Ectodermal cell (in vitro differentiated cells): ENCODE measurements around the gene CDS1.
"Not testable (repeated sequence)": the region's sequence is repeated elsewhere in the genome, so short reads cannot be mapped to it uniquely, and the experiment has no call there.

Experiments
- H3K27ac ChIP-seq: 2 replicates; pipeline ENCODE4 v1.7.0; 2013; ENCODE audit warnings: mild to moderate bottlenecking, low read depth, low read length; ENCODE audit not compliant: insufficient read depth, poor library complexity, severe bottlenecking
- H3K27me3 ChIP-seq: 2 replicates; pipeline ENCODE4 v1.7.0; 2013; ENCODE audit warnings: mild to moderate bottlenecking, low read length; ENCODE audit not compliant: insufficient read depth, control insufficient read depth, poor library complexity, severe bottlenecking
- H3K36me3 ChIP-seq: one replicate; pipeline ENCODE4 v1.7.0; 2013; ENCODE audit warnings: low read length; ENCODE audit not compliant: control insufficient read depth, insufficient read depth
- H3K4me1 ChIP-seq: one replicate; pipeline ENCODE4 v1.7.0; 2013; ENCODE audit warnings: low read length; ENCODE audit not compliant: control insufficient read depth, insufficient read depth
- H3K4me3 ChIP-seq: 2 replicates; pipeline ENCODE4 v1.7.0; 2013; ENCODE audit warnings: low read depth, low read length, control low read depth; ENCODE audit not compliant: insufficient read depth
- H3K9me3 ChIP-seq: 2 replicates; pipeline ENCODE4 v1.7.0; 2013; ENCODE audit warnings: mild to moderate bottlenecking, low read length, moderate library complexity; ENCODE audit not compliant: control insufficient read depth
- WGBS, 2 experiments: methylation state at CpG; one replicate each; pipeline ENCODE4 v1.1.7; 2013; ENCODE audit warnings: missing lambda C conversion rate in 2 of 2; 5-methylcytosine and 5-hydroxymethylcytosine counted together

CDS1 gene

GRCh38 chr4:84682661-84683060 is 99.7 kb downstream of the CDS1 start:
- not testable (repeated sequence) for H3K27me3 ChIP-seq, H3K27ac ChIP-seq, H3K9me3 ChIP-seq, H3K4me3 ChIP-seq
- whole genome bisulfite sequencing, 2 experiments = 90 to 91% methylated on average over 4 of the region's 4 CpGs
- Histone ChIP-seq H3K4me1 (peaks cover 10% of the 10 kb centered on the region), H3K36me3 (peaks cover 28% of the 10 kb centered on the region)

GRCh38 chr4:84683064-84683850 is 100.3 kb downstream of the CDS1 start:
- no peak overlapping the region for H3K27ac ChIP-seq
- H3K9me3 ChIP-seq = no peaks in the 10 kb centered on the region
- H3K4me3 ChIP-seq = no peak overlapping the region
- H3K36me3 ChIP-seq = peaks cover 23% of the 10 kb centered on the region
- H3K4me1 ChIP-seq = peaks cover 10% of the 10 kb centered on the region
- 90 to 93% methylated on average over 7 of the region's 7 CpGs for WGBS, 2 experiments
- no peaks in the 10 kb centered on the region for H3K27me3 ChIP-seq

GRCh38 chr4:84684361-84684760 is 101.4 kb downstream of the CDS1 start:
- Histone ChIP-seq H3K4me1 (peaks cover 10% of the 10 kb centered on the region), H3K4me3 (no peak overlapping the region), H3K36me3 (peaks cover 14% of the 10 kb centered on the region), H3K9me3 (no peaks in the 10 kb centered on the region), H3K27me3 (no peaks in the 10 kb centered on the region), H3K27ac (no peak overlapping the region)
- 90 to 92% methylated on average over 3 of the region's 3 CpGs for WGBS, 2 experiments

- Histone ChIP-seq H3K36me3 (peaks cover 14% of the 10 kb centered on the region), H3K27me3 (no peaks in the 10 kb centered on the region), H3K4me1 (peaks cover 10% of the 10 kb centered on the region), H3K27ac (no peak overlapping the region), H3K4me3 (no peak overlapping the region), H3K9me3 (no peaks in the 10 kb centered on the region)
- 77 to 88% methylated on average over 1 of the region's 1 CpG for WGBS, 2 experiments
Observed at GRCh38 chr4:84685105-84685504, 102.2 kb downstream of the CDS1 start.

GRCh38 chr4:84688605-84689004 is 105.7 kb downstream of the CDS1 start:
- H3K9me3 ChIP-seq = no peaks in the 10 kb centered on the region
- no peaks in the 10 kb centered on the region for H3K27me3 ChIP-seq
- peaks cover 8% of the 10 kb centered on the region for H3K36me3 ChIP-seq
- WGBS, 2 experiments = 95 to 98% methylated on average over 5 of the region's 5 CpGs
- no peak overlapping the region for H3K27ac ChIP-seq
- H3K4me3 ChIP-seq = no peak overlapping the region
- H3K4me1 ChIP-seq = no peaks in the 10 kb centered on the region

- H3K27me3 ChIP-seq = no peaks in the 10 kb centered on the region
- no peak overlapping the region for H3K4me3 ChIP-seq
- no peaks in the 10 kb centered on the region for H3K4me1 ChIP-seq
- no peaks in the 10 kb centered on the region for H3K9me3 ChIP-seq
- peaks cover 6% of the 10 kb centered on the region for H3K36me3 ChIP-seq
- H3K27ac ChIP-seq = no peak overlapping the region
Observed at GRCh38 chr4:84689197-84689596, 106.3 kb downstream of the CDS1 start.

- H3K4me1 ChIP-seq = no peaks in the 10 kb centered on the region
- no peaks in the 10 kb centered on the region for H3K27me3 ChIP-seq
- H3K9me3 ChIP-seq = no peaks in the 10 kb centered on the region
- H3K4me3 ChIP-seq = no peak overlapping the region
- no peak overlapping the region for H3K27ac ChIP-seq
- peaks cover 5% of the 10 kb centered on the region for H3K36me3 ChIP-seq
- whole genome bisulfite sequencing, 2 experiments = 93 to 97% methylated on average over 7 of the region's 7 CpGs
Observed at GRCh38 chr4:84690481-84690880, 107.6 kb downstream of the CDS1 start.

- no peak overlapping the region for H3K4me3 ChIP-seq
- peaks cover 4% of the 10 kb centered on the region for H3K36me3 ChIP-seq
- no peak overlapping the region for H3K27ac ChIP-seq
- no peaks in the 10 kb centered on the region for H3K4me1 ChIP-seq
- no peaks in the 10 kb centered on the region for H3K9me3 ChIP-seq
- H3K27me3 ChIP-seq = no peaks in the 10 kb centered on the region
- WGBS, 2 experiments = 94 to 96% methylated on average over 1 of the region's 1 CpG
Observed at GRCh38 chr4:84691170-84691691, 108.3 kb downstream of the CDS1 start.

- no peaks in the 10 kb centered on the region for H3K9me3 ChIP-seq
- no peak overlapping the region for H3K4me3 ChIP-seq
- H3K27ac ChIP-seq = no peak overlapping the region
- no peaks in the 10 kb centered on the region for H3K27me3 ChIP-seq
- no peaks in the 10 kb centered on the region for H3K4me1 ChIP-seq
- 90 to 91% methylated on average over 1 of the region's 1 CpG for WGBS, 2 experiments
- H3K36me3 ChIP-seq = peaks cover 4% of the 10 kb centered on the region
Observed at GRCh38 chr4:84691800-84692199, 108.9 kb downstream of the CDS1 start.

- Histone ChIP-seq H3K27me3 (no peaks in the 10 kb centered on the region), H3K4me1 (no peaks in the 10 kb centered on the region), H3K4me3 (no peak overlapping the region), H3K36me3 (peaks cover 8% of the 10 kb centered on the region), H3K9me3 (no peaks in the 10 kb centered on the region), H3K27ac (no peak overlapping the region)
- 98 to 100% methylated on average over 1 to 2 of the region's 2 CpGs for WGBS, 2 experiments
Observed at GRCh38 chr4:84697159-84697558, 114.2 kb downstream of the CDS1 start.
